ENCODE measurements around the gene STAT1. TPM values are rescaled to one million over a fixed set of nuclear protein-coding genes. Genes with fewer than 3 reads are reported as not detected.

STAT1 gene
- 36.8 and 157 TPM in 2 replicates for total RNA-seq

DNA sequence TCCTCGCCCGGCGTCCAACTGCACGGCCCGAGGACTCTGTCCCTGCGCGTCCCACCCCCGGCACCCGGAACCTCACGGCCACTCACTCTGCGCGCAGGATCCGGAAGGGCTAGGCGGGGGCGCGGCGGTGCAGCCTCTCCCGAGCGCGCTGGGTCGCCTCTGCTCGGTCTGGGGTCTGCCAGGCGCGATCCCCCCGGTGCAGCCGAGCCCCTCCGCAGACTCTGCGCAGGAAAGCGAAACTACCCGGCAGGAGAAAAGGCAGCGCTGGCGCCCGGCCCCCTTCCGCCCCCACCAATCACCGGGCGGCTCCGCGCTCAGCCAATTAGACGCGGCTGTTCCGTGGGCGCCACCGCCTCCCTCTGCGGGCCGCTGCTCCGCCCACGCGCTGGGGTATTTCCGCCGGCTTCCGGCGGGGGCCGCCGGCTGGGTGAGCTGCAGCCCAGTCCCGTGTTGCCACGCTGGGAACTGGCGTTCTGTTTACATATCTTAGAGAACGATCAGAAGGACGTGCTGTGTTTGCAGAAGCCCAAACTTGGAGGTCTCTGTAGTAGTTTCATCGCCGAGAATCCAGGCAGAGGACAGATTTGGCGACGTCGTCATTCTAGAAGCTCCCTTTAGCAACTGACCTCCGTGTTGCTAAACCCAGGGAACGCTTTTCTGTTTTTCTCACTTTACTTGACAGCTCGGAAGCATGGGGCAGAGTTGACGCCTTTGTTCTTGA lies at the start of gene STAT1:
Gene STAT1, minus strand, starts transcription at position 240 of the 721 bp plus-strand sequence. CDS start 4,168 bp downstream, outside the sequence.

Other genes starting within 250 kb of the STAT1 start
- gene GLS, start 133.3 kb downstream of the STAT1 start, total RNA-seq: 103 and 421 TPM in 2 replicates
- gene STAT4, start 136.8 kb upstream of the STAT1 start, total RNA-seq: under 0.01 and 1.4 TPM in 2 replicates
- gene MYO1B, start 231.2 kb upstream of the STAT1 start, total RNA-seq: 111 and 187 TPM in 2 replicates